GM12873 (cell line): Measurements from ENCODE around the gene EMP3.

Experiments used
- TF ChIP-seq, protein P1 (sequence below): IDR thresholded peaks from 2 replicates; pipeline ENCODE4 v1.5.1; 2012; ENCODE audit warnings: low read depth, mild to moderate bottlenecking, moderate library complexity, low read length, control low read depth; ENCODE audit not compliant: insufficient read depth; ENCODE audit errors: missing control alignments

Gene EMP3

GRCh38 chr19:48303866-48304265 is 21.5 kb upstream of the EMP3 start:
- TF ChIP-seq, protein P1, sequence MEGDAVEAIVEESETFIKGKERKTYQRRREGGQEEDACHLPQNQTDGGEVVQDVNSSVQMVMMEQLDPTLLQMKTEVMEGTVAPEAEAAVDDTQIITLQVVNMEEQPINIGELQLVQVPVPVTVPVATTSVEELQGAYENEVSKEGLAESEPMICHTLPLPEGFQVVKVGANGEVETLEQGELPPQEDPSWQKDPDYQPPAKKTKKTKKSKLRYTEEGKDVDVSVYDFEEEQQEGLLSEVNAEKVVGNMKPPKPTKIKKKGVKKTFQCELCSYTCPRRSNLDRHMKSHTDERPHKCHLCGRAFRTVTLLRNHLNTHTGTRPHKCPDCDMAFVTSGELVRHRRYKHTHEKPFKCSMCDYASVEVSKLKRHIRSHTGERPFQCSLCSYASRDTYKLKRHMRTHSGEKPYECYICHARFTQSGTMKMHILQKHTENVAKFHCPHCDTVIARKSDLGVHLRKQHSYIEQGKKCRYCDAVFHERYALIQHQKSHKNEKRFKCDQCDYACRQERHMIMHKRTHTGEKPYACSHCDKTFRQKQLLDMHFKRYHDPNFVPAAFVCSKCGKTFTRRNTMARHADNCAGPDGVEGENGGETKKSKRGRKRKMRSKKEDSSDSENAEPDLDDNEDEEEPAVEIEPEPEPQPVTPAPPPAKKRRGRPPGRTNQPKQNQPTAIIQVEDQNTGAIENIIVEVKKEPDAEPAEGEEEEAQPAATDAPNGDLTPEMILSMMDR = no peak

- TF ChIP-seq, protein P1 = peak; percentile 33
These were observed 16.4 kb upstream of the EMP3 start for GRCh38 chr19:48308631-48309586.

DNA sequence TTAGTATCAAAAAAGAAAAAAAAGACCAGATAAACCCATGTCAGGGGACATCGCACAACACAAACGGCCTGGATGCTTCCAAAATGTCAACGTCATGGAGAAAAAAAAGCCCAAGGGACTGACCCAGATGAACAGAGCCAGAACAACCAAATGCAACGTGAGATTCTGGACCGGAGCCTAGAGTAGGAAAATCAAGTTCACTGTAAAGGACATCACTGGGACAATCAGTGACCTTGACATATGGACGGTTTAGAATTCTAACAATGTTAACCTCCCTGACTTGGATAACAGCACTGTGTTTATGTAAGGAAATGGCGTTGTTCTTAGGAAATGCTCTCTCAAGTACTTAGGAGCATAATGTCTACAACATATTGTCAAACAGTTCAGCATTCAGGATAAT is 15.1 kb upstream of the EMP3 start:
- TF ChIP-seq, protein P1 = no peak

DNA sequence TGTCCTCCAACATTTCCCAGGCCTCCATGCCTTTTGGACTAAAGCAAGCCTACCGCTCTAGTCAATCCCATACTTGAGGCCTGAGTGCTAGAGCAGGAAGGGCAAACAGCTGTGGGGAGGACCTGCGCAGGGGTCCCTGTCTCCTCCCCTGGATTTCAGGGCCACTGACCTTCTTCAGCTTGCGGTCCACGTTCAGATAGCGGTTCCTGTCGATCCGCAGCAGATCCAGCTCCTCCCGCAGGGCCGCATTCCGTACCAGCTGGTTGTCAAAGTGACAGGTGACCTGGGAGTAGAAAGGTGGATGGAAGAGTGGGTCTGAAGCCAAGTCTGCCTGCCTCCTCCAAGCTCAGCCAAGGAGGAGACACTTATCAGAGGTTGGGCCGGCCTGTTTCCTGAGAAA is 14.0 kb upstream of the EMP3 start:
- TF ChIP-seq, protein P1 = no peak

GRCh38 chr19:48315712-48316111 is 9.6 kb upstream of the EMP3 start:
- TF ChIP-seq, protein P1 = no peak

- TF ChIP-seq, protein P1 = no peak
These were observed 6.9 kb upstream of the EMP3 start for GRCh38 chr19:48318286-48318987.
